ENCODE results near the gene EDEM3.
A peak's percentile ranks its signal among the peaks of the same experiment; 100 is the strongest.

Gene EDEM3

GRCh38 chr1:184757406-184757805 lies 2.7 kb upstream of the EDEM3 start:
- H3K27ac ChIP-seq (ENCODE audit: low read depth, low read length) = no peak overlapping the region
- H3K9me3 ChIP-seq (ENCODE audit: control insufficient read depth in 5 of 5, low read length in 5 of 5) = no peaks in the 10 kb centered on the region
- no peak overlapping the region for H3K4me3 ChIP-seq (ENCODE audit: low read depth in 1 of 5, low read length in 5 of 5)
- H3K4me1 ChIP-seq (ENCODE audit: control insufficient read depth in 5 of 5, insufficient read depth in 5 of 5, low read length in 5 of 5) = peaks cover 0 to 26% (median 21%) of the 10 kb centered on the region in 5 donors
- no peaks in the 10 kb centered on the region for H3K36me3 ChIP-seq (ENCODE audit: control insufficient read depth in 5 of 5, insufficient read depth in 5 of 5, low read length in 5 of 5)
- no peak overlapping the region for H3K9ac ChIP-seq (ENCODE audit: low read length in 5 of 5)
- H3K27me3 ChIP-seq (ENCODE audit: control insufficient read depth in 5 of 5, insufficient read depth in 4 of 5, low read length in 5 of 5) = no peaks in the 10 kb centered on the region

GRCh38 chr1:184755226-184756065 lies 788 bp upstream of the EDEM3 start:
- H3K4me1 ChIP-seq (ENCODE audit: control insufficient read depth in 5 of 5, insufficient read depth in 5 of 5, low read length in 5 of 5) = peaks cover 0 to 31% (median 21%) of the 10 kb centered on the region in 5 donors

GRCh38 chr1:184753608-184754475 lies 816 bp downstream of the EDEM3 start:
- no peaks in the 10 kb centered on the region for H3K36me3 ChIP-seq (ENCODE audit: control insufficient read depth in 5 of 5, insufficient read depth in 5 of 5, low read length in 5 of 5)
- peak overlapping the region; percentile 81 to 99 (median 96) for H3K4me3 ChIP-seq (ENCODE audit: low read depth in 1 of 5, low read length in 5 of 5)
- H3K27ac ChIP-seq (ENCODE audit: low read depth, low read length) = peak overlapping the region; percentile 94
- H3K9ac ChIP-seq (ENCODE audit: low read length in 5 of 5) = peak overlapping the region; percentile 20 to 95 (median 92)
- H3K4me1 ChIP-seq (ENCODE audit: control insufficient read depth in 5 of 5, insufficient read depth in 5 of 5, low read length in 5 of 5) = peaks cover 0 to 38% (median 25%) of the 10 kb centered on the region in 5 donors
- no peaks in the 10 kb centered on the region for H3K27me3 ChIP-seq (ENCODE audit: control insufficient read depth in 5 of 5, insufficient read depth in 4 of 5, low read length in 5 of 5)
- H3K9me3 ChIP-seq (ENCODE audit: control insufficient read depth in 5 of 5, low read length in 5 of 5) = no peaks in the 10 kb centered on the region

More at GRCh38 chr1:184755226-184756065, 788 bp upstream of the EDEM3 start:
- H3K27me3 ChIP-seq (ENCODE audit: control insufficient read depth in 5 of 5, insufficient read depth in 4 of 5, low read length in 5 of 5) = no peaks in the 10 kb centered on the region
- H3K27ac ChIP-seq (ENCODE audit: low read depth, low read length) = peak overlapping the region; percentile 94
- peak overlapping the region; percentile 71 to 99 (median 95) for H3K4me3 ChIP-seq (ENCODE audit: low read depth in 1 of 5, low read length in 5 of 5)
- H3K9me3 ChIP-seq (ENCODE audit: control insufficient read depth in 5 of 5, low read length in 5 of 5) = no peaks in the 10 kb centered on the region
- H3K9ac ChIP-seq (ENCODE audit: low read length in 5 of 5) = peak overlapping the region; percentile 51 to 92 (median 80)
- no peaks in the 10 kb centered on the region for H3K36me3 ChIP-seq (ENCODE audit: control insufficient read depth in 5 of 5, insufficient read depth in 5 of 5, low read length in 5 of 5)

GRCh38 chr1:184753117-184753516 lies 1.5 kb downstream of the EDEM3 start:
- peaks cover 0 to 43% (median 25%) of the 10 kb centered on the region in 5 donors for H3K4me1 ChIP-seq (ENCODE audit: control insufficient read depth in 5 of 5, insufficient read depth in 5 of 5, low read length in 5 of 5)
- no peaks in the 10 kb centered on the region for H3K9me3 ChIP-seq (ENCODE audit: control insufficient read depth in 5 of 5, low read length in 5 of 5)
- no peaks in the 10 kb centered on the region for H3K27me3 ChIP-seq (ENCODE audit: control insufficient read depth in 5 of 5, insufficient read depth in 4 of 5, low read length in 5 of 5)
- H3K27ac ChIP-seq (ENCODE audit: low read depth, low read length) = peak overlapping the region; percentile 94
- peak overlapping the region; percentile 81 to 99 (median 96) for H3K4me3 ChIP-seq (ENCODE audit: low read depth in 1 of 5, low read length in 5 of 5)
- H3K36me3 ChIP-seq (ENCODE audit: control insufficient read depth in 5 of 5, insufficient read depth in 5 of 5, low read length in 5 of 5) = no peaks in the 10 kb centered on the region
- peak overlapping the region in 3 of 5 donors; percentile 92 to 94 (median 92) for H3K9ac ChIP-seq (ENCODE audit: low read length in 5 of 5)

GRCh38 chr1:184752656-184753055 lies 2.0 kb downstream of the EDEM3 start:
- Histone ChIP-seq H3K27ac (ENCODE audit: low read depth, low read length) (peak overlapping the region; percentile 52), H3K36me3 (ENCODE audit: control insufficient read depth in 5 of 5, insufficient read depth in 5 of 5, low read length in 5 of 5) (no peaks in the 10 kb centered on the region), H3K27me3 (ENCODE audit: control insufficient read depth in 5 of 5, insufficient read depth in 4 of 5, low read length in 5 of 5) (no peaks in the 10 kb centered on the region), H3K4me3 (ENCODE audit: low read depth in 1 of 5, low read length in 5 of 5) (no peak overlapping the region), H3K4me1 (ENCODE audit: control insufficient read depth in 5 of 5, insufficient read depth in 5 of 5, low read length in 5 of 5) (peaks cover 0 to 43% (median 25%) of the 10 kb centered on the region in 5 donors), H3K9me3 (ENCODE audit: control insufficient read depth in 5 of 5, low read length in 5 of 5) (no peaks in the 10 kb centered on the region), H3K9ac (ENCODE audit: low read length in 5 of 5) (no peak overlapping the region)

- no peaks in the 10 kb centered on the region for H3K27me3 ChIP-seq (ENCODE audit: control insufficient read depth in 5 of 5, insufficient read depth in 4 of 5, low read length in 5 of 5)
- H3K36me3 ChIP-seq (ENCODE audit: control insufficient read depth in 5 of 5, insufficient read depth in 5 of 5, low read length in 5 of 5) = no peaks in the 10 kb centered on the region
- peak overlapping the region; percentile 69 for H3K27ac ChIP-seq (ENCODE audit: low read depth, low read length)
- H3K9ac ChIP-seq (ENCODE audit: low read length in 5 of 5) = no peak overlapping the region
- peaks cover 0 to 48% (median 30%) of the 10 kb centered on the region in 5 donors for H3K4me1 ChIP-seq (ENCODE audit: control insufficient read depth in 5 of 5, insufficient read depth in 5 of 5, low read length in 5 of 5)
- no peak overlapping the region for H3K4me3 ChIP-seq (ENCODE audit: low read depth in 1 of 5, low read length in 5 of 5)
- H3K9me3 ChIP-seq (ENCODE audit: control insufficient read depth in 5 of 5, low read length in 5 of 5) = no peaks in the 10 kb centered on the region
Observed at GRCh38 chr1:184748740-184749139, 5.9 kb downstream of the EDEM3 start.

GRCh38 chr1:184747089-184747955 lies 7.3 kb downstream of the EDEM3 start:
- H3K9ac ChIP-seq (ENCODE audit: low read length in 5 of 5) = no peak overlapping the region
- H3K36me3 ChIP-seq (ENCODE audit: control insufficient read depth in 5 of 5, insufficient read depth in 5 of 5, low read length in 5 of 5) = no peaks in the 10 kb centered on the region
- H3K27me3 ChIP-seq (ENCODE audit: control insufficient read depth in 5 of 5, insufficient read depth in 4 of 5, low read length in 5 of 5) = no peaks in the 10 kb centered on the region
- H3K27ac ChIP-seq (ENCODE audit: low read depth, low read length) = no peak overlapping the region
- peaks cover 0 to 35% (median 20%) of the 10 kb centered on the region in 5 donors for H3K4me1 ChIP-seq (ENCODE audit: control insufficient read depth in 5 of 5, insufficient read depth in 5 of 5, low read length in 5 of 5)
- no peak overlapping the region for H3K4me3 ChIP-seq (ENCODE audit: low read depth in 1 of 5, low read length in 5 of 5)
- H3K9me3 ChIP-seq (ENCODE audit: control insufficient read depth in 5 of 5, low read length in 5 of 5) = no peaks in the 10 kb centered on the region

- Histone ChIP-seq H3K9ac (ENCODE audit: low read length in 5 of 5) (no peak overlapping the region), H3K27ac (ENCODE audit: low read depth, low read length) (peak overlapping the region; percentile 17), H3K27me3 (ENCODE audit: control insufficient read depth in 5 of 5, insufficient read depth in 4 of 5, low read length in 5 of 5) (no peaks in the 10 kb centered on the region), H3K36me3 (ENCODE audit: control insufficient read depth in 5 of 5, insufficient read depth in 5 of 5, low read length in 5 of 5) (no peaks in the 10 kb centered on the region), H3K4me3 (ENCODE audit: low read depth in 1 of 5, low read length in 5 of 5) (no peak overlapping the region), H3K4me1 (ENCODE audit: control insufficient read depth in 5 of 5, insufficient read depth in 5 of 5, low read length in 5 of 5) (peaks cover 0 to 28% (median 20%) of the 10 kb centered on the region in 5 donors), H3K9me3 (ENCODE audit: control insufficient read depth in 5 of 5, low read length in 5 of 5) (no peaks in the 10 kb centered on the region)
Observed at GRCh38 chr1:184745929-184746638, 8.6 kb downstream of the EDEM3 start.

GRCh38 chr1:184745110-184745509 lies 9.5 kb downstream of the EDEM3 start:
- Histone ChIP-seq H3K4me3 (ENCODE audit: low read depth in 1 of 5, low read length in 5 of 5) (no peak overlapping the region), H3K9me3 (ENCODE audit: control insufficient read depth in 5 of 5, low read length in 5 of 5) (no peaks in the 10 kb centered on the region), H3K27ac (ENCODE audit: low read depth, low read length) (peak overlapping the region; percentile 17), H3K9ac (ENCODE audit: low read length in 5 of 5) (no peak overlapping the region), H3K4me1 (ENCODE audit: control insufficient read depth in 5 of 5, insufficient read depth in 5 of 5, low read length in 5 of 5) (peaks cover 0 to 28% (median 20%) of the 10 kb centered on the region in 5 donors), H3K27me3 (ENCODE audit: control insufficient read depth in 5 of 5, insufficient read depth in 4 of 5, low read length in 5 of 5) (no peaks in the 10 kb centered on the region), H3K36me3 (ENCODE audit: control insufficient read depth in 5 of 5, insufficient read depth in 5 of 5, low read length in 5 of 5) (no peaks in the 10 kb centered on the region)
